ENCODE data around the gene GNA12. TPM values are rescaled to one million over a fixed set of nuclear protein-coding genes. Genes with fewer than 3 reads are reported as not detected.

The GNA12 gene
- total and polyA plus RNA-seq, 9 of the 15 experiments (the other 6 are each of a cell fraction or from before 2014, with no cell fraction given), result 0.65 to 32.7 (median 9.6) TPM

- TF ChIP-seq ZBTB11 (CRISPR knock-in tag; IDR thresholded peaks at IDR 0.05), result peak in 1 of 3 experiments; percentile 70; a peak in 1 of 6 replicates
- TF ChIP-seq FOXP4 (CRISPR knock-in tag; IDR thresholded peaks at IDR 0.05; ENCODE audit: borderline replicate concordance), result no peak
- TF ChIP-seq ZNF431 (CRISPR knock-in tag; IDR thresholded peaks at IDR 0.05), result no peak
- TF ChIP-seq ZNF224 (CRISPR knock-in tag; IDR thresholded peaks at IDR 0.05), result no peak
- TF ChIP-seq ZNF12 (CRISPR knock-in tag; IDR thresholded peaks at IDR 0.05), result no peak
- no peak for TF ChIP-seq ZNF174 (CRISPR knock-in tag; IDR thresholded peaks at IDR 0.05)
- no peak for TF ChIP-seq HLTF (IDR thresholded peaks at IDR 0.05)
- peak; percentile 76; the same call in 1 of the 2 replicates for TF ChIP-seq CBX5 (IDR thresholded peaks at IDR 0.05; ENCODE audit: borderline replicate concordance, low read depth)
- no peak for TF ChIP-seq FOXJ3 (CRISPR knock-in tag; IDR thresholded peaks at IDR 0.05)
- TF ChIP-seq HOXB6 (CRISPR knock-in tag; IDR thresholded peaks at IDR 0.05; ENCODE audit: borderline replicate concordance), result no peak
- 0 out of 2 replicates have a peak, but pooled peaks have one; percentile 41 for TF ChIP-seq NR1H2 (CRISPR knock-in tag; IDR thresholded peaks at IDR 0.05)
- peak; percentile 98 for TF ChIP-seq DPF2 (IDR thresholded peaks at IDR 0.05)
- TF ChIP-seq ZNF143 (CRISPR knock-in tag; IDR thresholded peaks at IDR 0.05), result no peak; the same call in 1 of the 2 replicates
- no peak for TF ChIP-seq ZNF280B (CRISPR knock-in tag; IDR thresholded peaks at IDR 0.05)
- TF ChIP-seq BRCA1 (IDR thresholded peaks at IDR 0.05), result no peak
- no peak for TF ChIP-seq BRCA1 (CRISPR knock-in tag; IDR thresholded peaks at IDR 0.05)
- no peak for TF ChIP-seq CTCF (IDR thresholded peaks at IDR 0.05 in 2 of 3, conservative IDR thresholded peaks at IDR 0.05 in 1 of 3; ENCODE audit: insufficient read depth in 2 of 3, low read depth in 1 of 3, low read length in 3 of 3)
Observed at GRCh38 chr7:2757904-2758672, 86.0 kb downstream of the GNA12 start (continued).

Data from K562 (cell line).